ENCODE measurements around the gene SNED1.

DNA sequence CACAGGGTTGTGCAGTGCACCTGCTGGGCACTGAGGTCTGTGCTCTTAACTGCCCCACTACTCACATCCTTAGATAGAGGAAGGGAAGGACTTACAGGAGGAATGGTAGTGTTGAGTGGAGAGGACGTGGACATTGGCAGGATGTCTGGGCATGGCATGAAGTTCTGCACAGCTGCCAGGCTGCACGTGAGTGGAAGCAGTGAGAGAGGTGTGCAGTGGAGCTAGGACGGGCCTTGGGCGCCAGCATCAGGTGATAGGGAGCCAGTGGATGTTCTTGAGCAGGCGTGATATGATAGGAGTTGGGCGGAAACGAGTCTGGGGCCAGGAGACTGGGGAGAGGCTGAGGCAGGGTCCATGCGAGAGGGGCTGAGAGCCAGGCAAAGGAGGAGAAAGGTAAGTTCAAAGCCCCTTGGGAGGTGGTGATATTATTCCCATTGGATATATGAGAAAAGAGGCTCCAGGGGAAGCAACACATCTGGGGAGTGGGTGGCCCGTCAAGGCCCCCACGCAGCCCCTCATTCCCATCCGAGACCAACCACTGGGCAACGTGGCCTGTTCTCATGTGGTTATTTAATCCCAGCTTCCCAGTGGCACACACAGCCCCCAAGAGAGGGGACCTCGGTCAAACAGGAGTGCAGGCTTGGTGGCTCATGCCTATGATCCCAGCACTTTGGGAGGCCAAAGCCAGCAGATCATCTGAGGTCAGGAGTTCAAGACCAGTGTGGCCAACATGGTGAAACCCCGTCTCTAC lies 45.7 kb upstream of the SNED1 start:
- TF ChIP-seq, protein P1, sequence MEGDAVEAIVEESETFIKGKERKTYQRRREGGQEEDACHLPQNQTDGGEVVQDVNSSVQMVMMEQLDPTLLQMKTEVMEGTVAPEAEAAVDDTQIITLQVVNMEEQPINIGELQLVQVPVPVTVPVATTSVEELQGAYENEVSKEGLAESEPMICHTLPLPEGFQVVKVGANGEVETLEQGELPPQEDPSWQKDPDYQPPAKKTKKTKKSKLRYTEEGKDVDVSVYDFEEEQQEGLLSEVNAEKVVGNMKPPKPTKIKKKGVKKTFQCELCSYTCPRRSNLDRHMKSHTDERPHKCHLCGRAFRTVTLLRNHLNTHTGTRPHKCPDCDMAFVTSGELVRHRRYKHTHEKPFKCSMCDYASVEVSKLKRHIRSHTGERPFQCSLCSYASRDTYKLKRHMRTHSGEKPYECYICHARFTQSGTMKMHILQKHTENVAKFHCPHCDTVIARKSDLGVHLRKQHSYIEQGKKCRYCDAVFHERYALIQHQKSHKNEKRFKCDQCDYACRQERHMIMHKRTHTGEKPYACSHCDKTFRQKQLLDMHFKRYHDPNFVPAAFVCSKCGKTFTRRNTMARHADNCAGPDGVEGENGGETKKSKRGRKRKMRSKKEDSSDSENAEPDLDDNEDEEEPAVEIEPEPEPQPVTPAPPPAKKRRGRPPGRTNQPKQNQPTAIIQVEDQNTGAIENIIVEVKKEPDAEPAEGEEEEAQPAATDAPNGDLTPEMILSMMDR (IDR thresholded peaks at IDR 0.05; ENCODE audit: insufficient read depth, low read length): no peak
- TF ChIP-seq POLR2AphosphoS5 (IDR thresholded peaks at IDR 0.05; ENCODE audit: low read depth): no peak
